GM19043 (cell line): ENCODE measurements around the gene SLC18A3.
A peak's percentile ranks its signal among the peaks of the same experiment; 100 is the strongest.

Experiments
- ATAC-seq: cut with Tn5 transposase; IDR thresholded peaks from one replicate; pipeline ENCODE4 v1.9.1; 2021; ENCODE audit warnings: low read depth; ENCODE audit not compliant: unreplicated experiment

Gene SLC18A3

GRCh38 chr10:49595713-49596492 lies 14.2 kb upstream of the SLC18A3 start:
- no peak for ATAC-seq

GRCh38 chr10:49596493-49596809 lies 13.7 kb upstream of the SLC18A3 start:
- no peak for ATAC-seq

GRCh38 chr10:49596836-49597235 lies 13.3 kb upstream of the SLC18A3 start:
- ATAC-seq: no peak

- ATAC-seq: no peak
Observed at GRCh38 chr10:49597426-49598163, 12.5 kb upstream of the SLC18A3 start.

- ATAC-seq: no peak
Observed at GRCh38 chr10:49598164-49598856, 11.8 kb upstream of the SLC18A3 start.

GRCh38 chr10:49598986-49599385 lies 11.1 kb upstream of the SLC18A3 start:
- no peak for ATAC-seq

- no peak for ATAC-seq
Observed at GRCh38 chr10:49599546-49599945, 10.6 kb upstream of the SLC18A3 start.

- no peak for ATAC-seq
Observed at GRCh38 chr10:49600046-49600445, 10.1 kb upstream of the SLC18A3 start.

GRCh38 chr10:49600781-49601400 lies 9.2 kb upstream of the SLC18A3 start:
- ATAC-seq: no peak

- ATAC-seq: no peak
Observed at GRCh38 chr10:49601857-49602256, 8.3 kb upstream of the SLC18A3 start.

- no peak for ATAC-seq
Observed at GRCh38 chr10:49602380-49603023, 7.6 kb upstream of the SLC18A3 start.

- no peak for ATAC-seq
Observed at GRCh38 chr10:49605216-49605938, 4.7 kb upstream of the SLC18A3 start.

GRCh38 chr10:49605939-49606509 lies 4.1 kb upstream of the SLC18A3 start:
- ATAC-seq: no peak

GRCh38 chr10:49606981-49607535 lies 3.1 kb upstream of the SLC18A3 start:
- ATAC-seq: peak; percentile 78

- no peak for ATAC-seq
Observed at GRCh38 chr10:49608166-49609005, 1.7 kb upstream of the SLC18A3 start.

- ATAC-seq: no peak
Observed at GRCh38 chr10:49609006-49609282, 1.2 kb upstream of the SLC18A3 start.

- no peak for ATAC-seq
Observed at GRCh38 chr10:49609283-49610113, 612 bp upstream of the SLC18A3 start.
